T-cell (primary cell): ENCODE results near the gene EIF4G3. TPM values are rescaled to one million over a fixed set of nuclear protein-coding genes. Genes with fewer than 3 reads are reported as not detected.

Source experiments
- ATAC-seq, 4 experiments: fragments of 200-7000 bp in 3 of 4; fragments of 150-1000 bp in 1 of 4; cut with Tn5 transposase; replicated peaks in 1 of 4; 1 replicate in 3 of 4; 2 replicates in 1 of 4; pipeline ENCODE4 v1.10.0; 2021; ENCODE audit warnings: moderate library complexity in 3 of 4, mild to moderate bottlenecking in 2 of 4, moderate number of reproducible peaks in 1 of 4
- CTCF ChIA-PET, 2 donors: fragments of 300-600 bp; sonication (Branson Sonifier 250); formaldehyde crosslinking; loops; one replicate each; lab custom pipeline; 2022; ENCODE audit warnings: antibody characterized with exemption in 2 of 2; lab: Charles Lee
- POLR2A ChIA-PET, 2 donors: fragments of 300-600 bp; sonication (Branson Sonifier 250); formaldehyde crosslinking; loops; one replicate each; lab custom pipeline; 2022; ENCODE audit warnings: antibody characterized with exemption in 2 of 2; lab: Charles Lee
- DNase-seq, 35 experiments: peaks; one replicate each; pipeline versions ENCODE4 v3.0.0 to v3.0.0-alpha.2; 2013 to 2023
- H3K27ac ChIP-seq: one replicate; pipeline ENCODE4 v1.5.1; 2013; ENCODE audit warnings: low read length
- H3K27me3 ChIP-seq, 2 experiments: replicated peaks in 1 of 2; 1 replicate in 1 of 2; 2 replicates in 1 of 2; pipeline versions ENCODE4 v1.6.1 to v1.7.0; 2013; ENCODE audit warnings: low read length in 1 of 2, mixed read lengths in 1 of 2; ENCODE audit not compliant: control insufficient read depth in 2 of 2, insufficient read depth in 2 of 2; ENCODE audit errors: extremely low read depth in 1 of 2
- H3K36me3 ChIP-seq, 2 donors: 1 replicate in 1 of 2; 2 replicates in 1 of 2; pipeline versions ENCODE4 v1.6.1 to v1.7.0; 2013; ENCODE audit warnings: low read length in 1 of 2; ENCODE audit not compliant: control insufficient read depth in 2 of 2, insufficient read depth in 1 of 2; ENCODE audit errors: extremely low read depth in 1 of 2
- H3K4me1 ChIP-seq, 2 experiments: 1 replicate in 1 of 2; 2 replicates in 1 of 2; pipeline versions ENCODE4 v1.6.1 to v1.7.0; 2013; ENCODE audit warnings: low read length in 2 of 2, mixed read lengths in 1 of 2; ENCODE audit not compliant: insufficient read depth in 2 of 2, control insufficient read depth in 1 of 2; ENCODE audit errors: extremely low read depth in 1 of 2
- H3K4me3 ChIP-seq, 2 donors: 1 replicate in 1 of 2; 2 replicates in 1 of 2; pipeline versions ENCODE4 v1.5.1 to v1.7.0; 2013; ENCODE audit warnings: mild to moderate bottlenecking in 2 of 2, low read length in 1 of 2, moderate library complexity in 1 of 2; ENCODE audit not compliant: control insufficient read depth in 1 of 2; ENCODE audit errors: extremely low read depth in 1 of 2
- H3K9me3 ChIP-seq: 2 replicates; pipeline ENCODE4 v1.7.0; 2013
- H3K27ac Mint-ChIP-seq, 2 donors: one replicate each; pipeline ENCODE4 v1.8.0; 2020 to 2021; ENCODE audit warnings: mild to moderate bottlenecking in 2 of 2, mixed read lengths in 2 of 2
- H3K27me3 Mint-ChIP-seq, 2 donors: one replicate each; pipeline ENCODE4 v1.8.0; 2021 to 2022; ENCODE audit warnings: mixed read lengths in 2 of 2
- H3K36me3 Mint-ChIP-seq: one replicate; pipeline ENCODE4 v1.8.0; 2021; ENCODE audit warnings: mixed read lengths
- H3K4me1 Mint-ChIP-seq, 3 donors: one replicate each; pipeline ENCODE4 v1.8.0; 2020 to 2022; ENCODE audit warnings: mixed read lengths in 3 of 3, mild to moderate bottlenecking in 1 of 3
- H3K4me3 Mint-ChIP-seq, 3 donors: one replicate each; pipeline ENCODE4 v1.8.0; 2020 to 2022; ENCODE audit warnings: mild to moderate bottlenecking in 3 of 3, mixed read lengths in 3 of 3, moderate library complexity in 3 of 3
- H3K9me3 Mint-ChIP-seq, 3 donors: one replicate each; pipeline ENCODE4 v1.8.0; 2020 to 2022; ENCODE audit warnings: mixed read lengths in 3 of 3
- WGBS: methylation state at CpG from one replicate; pipeline ENCODE4 v1.1.5; 2013; ENCODE audit warnings: missing lambda C conversion rate; ENCODE audit not compliant: insufficient coverage; 5-methylcytosine and 5-hydroxymethylcytosine counted together
- total RNA-seq, 35 experiments: library from RNA in 6 of 35; stranded (reverse) in 6 of 35; fragments of 120-200 nt in 1 of 35; gene quantifications; one replicate each; pipeline versions ENCODE4 v1.2.1 to v1.2.4 and lab custom pipeline; 2013 to 2026

EIF4G3 gene
- total RNA-seq, 5 donors from 2014 or later (not counting 1 experiment from before 2014, with no cell fraction given), result 16.8 to 34.1 (median 20.8) TPM

DNA sequence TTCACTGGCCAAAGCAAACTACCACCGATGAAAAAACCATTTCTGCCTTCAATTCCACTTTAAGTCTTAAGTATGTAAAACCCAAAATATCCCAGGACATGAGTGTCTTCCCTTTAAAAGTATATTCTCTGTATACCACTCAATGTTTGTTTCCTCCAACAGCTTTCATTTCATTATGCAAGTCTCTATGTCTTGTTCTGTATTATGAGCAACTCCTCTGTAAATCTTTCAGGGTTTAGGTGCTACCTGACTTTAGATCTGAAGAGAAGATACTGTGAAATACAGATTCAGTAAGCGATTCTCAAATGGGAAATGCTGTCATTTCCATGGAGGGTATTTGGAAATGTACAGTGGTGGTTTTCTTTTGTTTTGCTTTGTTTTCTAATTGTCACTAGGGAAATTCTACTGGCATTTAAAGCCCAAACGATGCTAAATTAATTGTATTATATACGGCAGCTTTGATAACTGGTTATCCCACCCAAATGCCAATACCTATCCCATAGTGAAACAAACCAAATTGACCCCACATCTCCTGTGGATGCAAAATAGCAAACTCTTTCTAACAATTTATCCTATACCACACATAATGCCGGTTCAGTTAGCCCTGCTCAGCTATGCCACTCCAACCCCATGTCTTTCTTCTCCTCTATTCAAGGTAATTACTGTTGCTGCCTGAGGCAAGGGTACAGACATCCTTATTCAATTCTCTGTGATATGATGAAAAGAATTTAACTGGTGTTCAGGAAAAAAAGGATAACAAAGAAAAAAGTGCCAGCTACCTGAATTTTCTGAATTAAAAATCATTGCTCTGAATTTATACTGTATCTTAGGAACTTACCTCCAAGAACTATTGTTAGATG, 182.8 kb downstream of the EIF4G3 start:
- peaks cover 0 to 2% of the 10 kb centered on the region in 2 experiments for H3K4me1 ChIP-seq
- POLR2A ChIA-PET, result no interaction called here
- no peaks in the 10 kb centered on the region for H3K9me3 Mint-ChIP-seq
- WGBS, result 100% methylated on average over 1 of the region's 5 CpGs
- H3K27me3 Mint-ChIP-seq, result no peaks in the 10 kb centered on the region
- no peak for DNase-seq
- H3K27ac Mint-ChIP-seq, result no peak overlapping the region
- H3K36me3 Mint-ChIP-seq, result peaks cover 6% of the 10 kb centered on the region
- H3K4me3 ChIP-seq, result no peak overlapping the region
- H3K9me3 ChIP-seq, result no peaks in the 10 kb centered on the region
- no peaks in the 10 kb centered on the region for H3K27me3 ChIP-seq
- ATAC-seq, result no peak
- H3K4me3 Mint-ChIP-seq, result no peak overlapping the region
- no peaks in the 10 kb centered on the region for H3K36me3 ChIP-seq
- no peak overlapping the region for H3K27ac ChIP-seq
- peaks cover 3 to 16% (median 9%) of the 10 kb centered on the region in 3 donors for H3K4me1 Mint-ChIP-seq
- CTCF ChIA-PET, result interaction anchor here in 1 of 2 donors (1.2 kb wide), 1 partner anchor 28 kb away, joined by 3 read pairs; no protein-coding TSS in a partner anchor

DNA sequence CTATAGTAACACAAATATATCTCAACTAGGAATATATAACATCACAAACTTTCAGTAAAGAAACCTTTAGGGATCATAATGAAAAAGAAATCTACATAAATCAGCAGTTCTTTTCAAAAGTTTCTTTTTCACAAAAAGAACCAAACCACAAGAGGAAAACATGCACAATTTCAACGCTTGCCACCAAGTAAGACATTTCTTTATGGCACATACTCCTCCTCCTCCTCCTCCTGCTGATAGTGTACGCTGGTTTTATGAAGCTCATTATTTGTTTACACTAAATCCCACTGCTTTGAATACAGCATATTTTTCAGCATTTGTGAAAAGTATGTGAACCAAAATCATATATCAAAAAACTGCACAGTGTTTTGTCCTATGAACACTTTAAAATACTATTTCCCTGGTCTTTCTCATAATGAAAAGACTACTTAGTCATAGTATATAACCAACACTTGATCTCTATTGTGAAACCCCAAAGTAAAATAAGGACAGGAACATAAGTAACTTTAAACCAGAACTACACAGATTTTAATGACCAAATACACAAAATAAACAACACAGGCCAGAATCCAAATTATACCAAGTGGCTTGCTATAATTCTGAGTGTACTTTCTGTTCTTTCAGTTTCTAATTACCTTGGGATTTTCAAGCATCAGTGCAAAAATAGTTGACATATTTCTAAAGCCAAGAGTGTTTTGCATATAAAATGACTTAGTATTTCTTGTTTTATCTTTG, 184.2 kb downstream of the EIF4G3 start:
- Histone ChIP-seq H3K9me3 (no peaks in the 10 kb centered on the region), H3K36me3 (no peaks in the 10 kb centered on the region), H3K4me3 (no peak overlapping the region), H3K4me1 (peaks cover 0 to 2% of the 10 kb centered on the region in 2 experiments), H3K27me3 (no peaks in the 10 kb centered on the region), H3K27ac (no peak overlapping the region)
- ChIA-PET CTCF (interaction anchor here in 1 of 2 donors (1.2 kb wide), 1 partner anchor 30 kb away, joined by 3 read pairs; no protein-coding TSS in a partner anchor), POLR2A (interaction anchor here in 1 of 2 donors (0.6 kb wide), 1 partner anchor 210 kb away, joined by 3 read pairs; no protein-coding TSS in a partner anchor)
- Mint-ChIP-seq H3K27ac (no peak overlapping the region), H3K4me3 (no peak overlapping the region), H3K4me1 (peaks cover 3 to 16% (median 9%) of the 10 kb centered on the region in 3 donors), H3K36me3 (peaks cover 3% of the 10 kb centered on the region), H3K27me3 (no peaks in the 10 kb centered on the region), H3K9me3 (no peaks in the 10 kb centered on the region)
- ATAC-seq (no peak), DNase-seq (no peak)
- no CpG with 5 or more reads among the region's 2 CpGs for WGBS

DNA sequence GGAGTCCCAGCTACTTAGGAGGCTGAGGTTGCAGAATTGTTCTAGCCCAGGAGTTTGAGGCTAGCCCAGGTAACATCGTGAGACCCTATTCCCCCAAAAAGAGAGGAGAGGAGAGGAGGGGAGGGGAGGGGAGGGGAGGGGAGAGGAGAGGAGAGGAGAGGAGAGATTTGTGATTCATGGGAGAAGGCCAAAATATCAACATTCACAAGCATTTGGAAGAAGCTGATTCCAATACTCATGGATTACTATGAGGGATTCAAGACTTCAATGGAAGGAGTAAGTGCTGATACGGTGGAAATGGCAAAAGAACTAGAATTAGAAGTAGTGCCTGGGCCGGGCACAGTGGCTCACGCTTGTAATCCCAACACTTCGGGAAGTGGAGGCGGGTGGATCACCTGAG, 187.8 kb downstream of the EIF4G3 start:
- ChIA-PET POLR2A (no interaction called here), CTCF (interaction anchor here in 1 of 2 donors (0.7 kb wide), 1 partner anchor 9 kb away, joined by 3 read pairs; no protein-coding TSS in a partner anchor)
- no peak for DNase-seq
- H3K9me3 ChIP-seq, result no peaks in the 10 kb centered on the region
- no peak overlapping the region for H3K27ac ChIP-seq
- no peaks in the 10 kb centered on the region for H3K27me3 ChIP-seq
- H3K4me1 Mint-ChIP-seq, result peaks cover 3 to 16% (median 9%) of the 10 kb centered on the region in 3 donors
- H3K36me3 ChIP-seq, result no peaks in the 10 kb centered on the region
- no peak overlapping the region for H3K27ac Mint-ChIP-seq
- H3K4me3 Mint-ChIP-seq, result no peak overlapping the region
- H3K27me3 Mint-ChIP-seq, result no peaks in the 10 kb centered on the region
- no peaks in the 10 kb centered on the region for H3K9me3 Mint-ChIP-seq
- H3K36me3 Mint-ChIP-seq, result peaks cover 3% of the 10 kb centered on the region
- H3K4me1 ChIP-seq, result peaks cover 0 to 2% of the 10 kb centered on the region in 2 experiments
- no peak overlapping the region for H3K4me3 ChIP-seq
- ATAC-seq, result no peak
- no CpG with 5 or more reads among the region's 6 CpGs for WGBS

DNA sequence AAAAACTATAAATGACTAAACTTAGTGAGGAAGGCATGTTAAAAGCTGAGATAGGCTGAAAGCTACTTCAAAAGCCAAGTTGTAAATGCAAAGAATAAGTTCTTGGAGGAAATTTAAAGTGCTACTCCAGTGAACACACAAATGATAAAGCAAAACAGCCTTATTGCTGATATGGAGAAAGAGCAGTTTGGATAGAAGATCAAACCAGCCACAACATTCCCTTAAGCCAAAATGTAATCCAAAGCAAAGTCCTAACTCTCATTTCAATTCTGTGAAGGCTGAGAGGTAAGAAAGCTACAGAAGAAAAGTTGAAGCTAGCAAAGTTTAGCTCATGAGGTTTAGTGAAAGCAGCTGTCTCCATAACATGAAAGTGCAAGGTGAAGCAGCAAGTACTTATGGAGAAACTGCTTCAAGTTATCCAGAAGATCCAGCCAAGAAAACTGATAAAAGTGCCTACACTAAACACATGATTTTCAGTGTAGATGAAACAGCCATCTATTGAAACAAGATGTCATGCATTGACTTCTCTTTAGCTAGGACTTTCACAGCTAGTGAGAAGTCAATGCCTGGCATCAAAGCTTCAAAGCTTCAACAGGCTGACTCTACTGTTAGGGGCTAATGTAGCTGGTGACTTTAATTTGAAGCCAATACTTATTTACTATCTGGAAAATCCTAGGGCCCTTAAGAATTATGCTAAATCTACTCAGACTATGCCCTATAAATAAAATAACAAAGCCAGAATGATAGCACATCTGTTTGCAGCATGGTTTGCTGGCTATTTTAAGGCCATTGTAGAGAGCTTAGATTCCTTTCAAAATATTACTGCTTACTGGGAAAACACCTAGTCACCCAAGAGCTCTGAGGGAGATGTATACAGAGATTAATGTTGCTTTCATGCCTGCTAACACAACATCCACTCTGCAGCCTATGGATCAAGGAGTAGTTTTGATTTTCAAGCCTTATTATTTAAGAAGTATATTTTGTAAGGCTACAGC, 188.6 kb downstream of the EIF4G3 start:
- Mint-ChIP-seq H3K27ac (no peak overlapping the region), H3K9me3 (no peaks in the 10 kb centered on the region), H3K4me1 (peaks cover 3 to 14% (median 9%) of the 10 kb centered on the region in 3 donors), H3K4me3 (no peak overlapping the region), H3K36me3 (peaks cover 3% of the 10 kb centered on the region), H3K27me3 (no peaks in the 10 kb centered on the region)
- Histone ChIP-seq H3K4me3 (no peak overlapping the region), H3K27ac (no peak overlapping the region), H3K4me1 (peaks cover 0 to 2% of the 10 kb centered on the region in 2 experiments), H3K9me3 (no peaks in the 10 kb centered on the region), H3K27me3 (no peaks in the 10 kb centered on the region), H3K36me3 (no peaks in the 10 kb centered on the region)
- ATAC-seq, result no peak
- DNase-seq, result no peak
- ChIA-PET CTCF (interaction anchor here (0.6 to 0.7 kb wide), 2 partner anchors 10 to 776 kb away, joined by 3 read pairs; no protein-coding TSS in a partner anchor), POLR2A (no interaction called here)

DNA sequence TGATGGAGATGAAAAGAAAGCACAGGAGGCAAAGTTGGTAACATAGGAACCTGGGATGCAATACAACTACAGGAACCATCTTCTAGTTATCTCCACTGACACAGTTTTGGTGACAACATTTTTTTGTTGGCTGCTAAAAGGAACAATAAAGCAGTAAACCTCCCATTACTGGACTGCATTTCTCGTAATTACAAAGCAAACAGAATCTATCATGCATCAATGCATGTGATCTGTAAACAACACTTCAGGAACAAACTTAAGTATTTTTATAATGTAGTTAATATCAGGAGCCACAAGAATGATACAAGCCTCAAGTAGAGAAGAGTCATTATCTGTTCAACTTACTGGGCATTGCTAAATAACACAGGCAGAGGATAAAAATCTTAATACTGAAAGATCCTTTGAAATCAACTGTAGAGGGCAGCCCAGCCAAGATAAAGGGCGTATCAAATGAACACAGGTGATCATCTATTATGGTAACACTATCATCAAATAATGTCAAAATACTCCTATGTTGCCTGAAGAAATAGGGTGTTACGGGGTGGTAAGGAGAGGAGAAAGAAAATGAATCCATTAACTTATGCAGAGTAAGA, 193.3 kb downstream of the EIF4G3 start:
- Histone ChIP-seq H3K9me3 (no peaks in the 10 kb centered on the region), H3K4me1 (no peaks in the 10 kb centered on the region), H3K27ac (no peak overlapping the region), H3K4me3 (no peak overlapping the region), H3K36me3 (peaks cover 0 to 3% of the 10 kb centered on the region in 2 donors), H3K27me3 (no peaks in the 10 kb centered on the region)
- H3K9me3 Mint-ChIP-seq, result no peaks in the 10 kb centered on the region
- H3K36me3 Mint-ChIP-seq, result peaks cover 11% of the 10 kb centered on the region
- no peaks in the 10 kb centered on the region for H3K4me1 Mint-ChIP-seq
- CTCF ChIA-PET, result no interaction called here
- ATAC-seq (no peak), DNase-seq (no peak)
- H3K27ac Mint-ChIP-seq, result no peak overlapping the region
- POLR2A ChIA-PET, result interaction anchor here in 1 of 2 donors (0.5 kb wide), 1 partner anchor 96 kb away, joined by 6 read pairs; no protein-coding TSS in a partner anchor
- no peaks in the 10 kb centered on the region for H3K27me3 Mint-ChIP-seq
- H3K4me3 Mint-ChIP-seq, result no peak overlapping the region
- no CpG with 5 or more reads among the region's 3 CpGs for WGBS
